Heart right ventricle (tissue), 16 donors: ENCODE data around the gene KLHL1. TPM values are rescaled to one million over a fixed set of nuclear protein-coding genes. Genes with fewer than 3 reads are reported as not detected.

Experiments used
- ATAC-seq, 8 donors: fragments of 200-7000 bp; cut with Tn5 transposase; one replicate each; pipeline ENCODE4 v1.9.1; 2020; ENCODE audit warnings: mild to moderate bottlenecking in 8 of 8, moderate library complexity in 8 of 8, moderate number of reproducible peaks in 1 of 8
- DNase-seq, 2 donors: peaks; one replicate each; pipeline ENCODE4 v3.0.0-alpha.2; 2020
- H3K27ac ChIP-seq, 10 donors: fragments of 200-600 bp; sonication (generic) in 2 of 10; one replicate each; pipeline versions ENCODE4 v1.5.0 to v1.8.0; 2020 to 2022; ENCODE audit warnings: mild to moderate bottlenecking in 3 of 10
- H3K27me3 ChIP-seq, 7 donors: fragments of 200-600 bp; one replicate each; pipeline ENCODE4 v1.8.0; 2021 to 2022; ENCODE audit warnings: mild to moderate bottlenecking in 2 of 7
- H3K36me3 ChIP-seq, 9 donors: fragments of 200-600 bp; sonication (generic) in 1 of 9; one replicate each; pipeline versions ENCODE4 v1.5.0 to v1.8.0; 2020 to 2022; ENCODE audit warnings: mild to moderate bottlenecking in 2 of 9
- H3K4me1 ChIP-seq, 9 donors: fragments of 200-600 bp; sonication (generic) in 1 of 9; one replicate each; pipeline versions ENCODE4 v1.5.0 to v1.8.0; 2020 to 2022; ENCODE audit warnings: mild to moderate bottlenecking in 4 of 9
- H3K4me3 ChIP-seq, 10 donors: fragments of 200-600 bp; sonication (generic) in 2 of 10; one replicate each; pipeline versions ENCODE4 v1.5.0 to v1.8.0; 2020 to 2022; ENCODE audit warnings: mild to moderate bottlenecking in 7 of 10, moderate library complexity in 2 of 10
- H3K9me3 ChIP-seq, 11 donors: fragments of 200-600 bp in 10 of 11; sonication (generic) in 2 of 11; one replicate each; pipeline versions ENCODE4 v1.5.0 to v1.8.0; 2013 to 2022; ENCODE audit warnings: mild to moderate bottlenecking in 2 of 11, control low read depth in 1 of 11, moderate library complexity in 1 of 11
- CTCF ChIP-seq, 9 donors: fragments of 200-600 bp; sonication (generic) in 2 of 9; IDR thresholded peaks; one replicate each; pipeline versions ENCODE4 v1.5.0 to v1.8.0; 2021 to 2022; ENCODE audit warnings: antibody characterized with exemption in 9 of 9, mild to moderate bottlenecking in 5 of 9, moderate library complexity in 1 of 9
- WGBS, 2 donors: extraction: QIAGEN DNeasy Blood & Tissue Kit; methylation state at CpG; one replicate each; pipeline ENCODE4 v1.1.7; 2013; ENCODE audit warnings: inconsistent platforms in 1 of 2; 5-methylcytosine and 5-hydroxymethylcytosine counted together
- intact Hi-C, 10 donors: fragments of 100-400 bp; cut with DNase I; formaldehyde crosslinking; loops; one replicate each; pipeline versions ENCODE4 v1.11.1 to v1.14.2; 2022
- polyA plus RNA-seq, 2 donors: library from polyadenylated mRNA; stranded (reverse); fragments of 200-250 nt; gene quantifications; one replicate each; pipeline ENCODE4 v1.2.3, GENCODE V29; 2013
- total RNA-seq, 10 donors: library from RNA; stranded (reverse); fragmentation: NEBNext Ultra II Directional in 3 of 10; extraction: Animal tissue kit (Norgen Biotek cat#: 25700) in 3 of 10; gene quantifications; one replicate each; pipeline versions ENCODE4 v1.2.1 to v1.2.4, GENCODE V29; 2021 to 2023
- donor health status: Arrhythmogenic right ventricular cardiomyopathy.
- donor health status: ischemic (EF 13 %, LVEDD 7.1; RV severe dilation, severe dysfunction).
- donor health status: healthy with polysubstance abuse.
- donor health status: DM: no; HTN: yes; CAD: no.
- donor health status: DM: no; HTN: no; CAD: no.
- donor health status: ischemic (EF 25% LVEDD 6.9; RV normal size, moderate dysfunction).
- donor health status: ischemic (EF 25% LVEDD 5.7; RV mildly dilated, moderate dysfunction).
- donor health status: healthy.
- donor health status: DM: yes; HTN: yes; CAD: no.
- donor health status: Ischemic cardiomyopathy.
- donor health status: ischemic (EF 35%, LVEDD 5.7; RV mildly dilated, moderate dysfunction).
- donor health status: nonischemic (EF 11% LVEDD 7.7; RV severe dilation, severe dysfunction).
- donor health status: DM: yes; HTN: yes; CAD: no.
- donor health status: PGD.
- donor health status: ischemic (EF 29% LVEDD 5.4; RV normal size, mild dysfunction).
- donor health status: nonischemic (EF 23%, LVEDD 6.1; RV moderate dilation, normal function).

Gene KLHL1
- total and polyA plus RNA-seq, 12 donors = 0.06 TPM; not detected in 11

GRCh38 chr13:70014337-70014736 is 93.9 kb downstream of the KLHL1 start:
- Histone ChIP-seq H3K36me3 (no peaks in the 10 kb centered on the region), H3K4me3 (no peak overlapping the region), H3K27ac (no peak overlapping the region), H3K27me3 (no peaks in the 10 kb centered on the region), H3K4me1 (no peaks in the 10 kb centered on the region), H3K9me3 (peaks cover 0 to 31% (median 0%) of the 10 kb centered on the region in 11 donors)
- intact Hi-C loops = no loop called here
- no peak for ATAC-seq
- no peak for DNase-seq
- TF ChIP-seq CTCF (IDR thresholded peaks at IDR 0.05) = no peak

GRCh38 chr13:69999875-70000274 is 108.4 kb downstream of the KLHL1 start:
- Histone ChIP-seq H3K27ac (no peak overlapping the region), H3K27me3 (no peaks in the 10 kb centered on the region), H3K9me3 (no peaks in the 10 kb centered on the region), H3K4me3 (no peak overlapping the region), H3K36me3 (no peaks in the 10 kb centered on the region), H3K4me1 (no peaks in the 10 kb centered on the region)
- intact Hi-C loops = no loop called here
- DNase-seq = no peak
- no peak for TF ChIP-seq CTCF (IDR thresholded peaks at IDR 0.05)
- 37 to 78% methylated on average over 2 of the region's 2 CpGs for WGBS, 2 donors
- no peak for ATAC-seq

- 91 to 93% methylated on average over 4 of the region's 4 CpGs for whole genome bisulfite sequencing, 2 donors
These were observed 111.2 kb downstream of the KLHL1 start for GRCh38 chr13:69997061-69997460.

GRCh38 chr13:69980799-69981198 is 127.5 kb downstream of the KLHL1 start:
- no peak for TF ChIP-seq CTCF (IDR thresholded peaks at IDR 0.05)
- intact Hi-C loops = no loop called here
- H3K36me3 ChIP-seq = no peaks in the 10 kb centered on the region
- no peak overlapping the region for H3K27ac ChIP-seq
- no peaks in the 10 kb centered on the region for H3K27me3 ChIP-seq
- DNase-seq = no peak
- ATAC-seq = no peak
- H3K9me3 ChIP-seq = no peaks in the 10 kb centered on the region
- no peaks in the 10 kb centered on the region for H3K4me1 ChIP-seq
- H3K4me3 ChIP-seq = no peak overlapping the region

More at GRCh38 chr13:69997061-69997460, 111.2 kb downstream of the KLHL1 start:
- no peaks in the 10 kb centered on the region for H3K4me1 ChIP-seq
- intact Hi-C loops = no loop called here
- no peaks in the 10 kb centered on the region for H3K36me3 ChIP-seq
- TF ChIP-seq CTCF (IDR thresholded peaks at IDR 0.05) = no peak
- H3K4me3 ChIP-seq = no peak overlapping the region
- ATAC-seq = no peak
- no peak overlapping the region for H3K27ac ChIP-seq
- no peaks in the 10 kb centered on the region for H3K27me3 ChIP-seq
- peaks cover 0 to 8% (median 0%) of the 10 kb centered on the region in 11 donors for H3K9me3 ChIP-seq
- DNase-seq = no peak

GRCh38 chr13:69975496-69975895 is 132.8 kb downstream of the KLHL1 start:
- no peak for ATAC-seq
- no peak for DNase-seq

More at GRCh38 chr13:69975496-69975895, 132.8 kb downstream of the KLHL1 start:
- H3K9me3 ChIP-seq = peaks cover 0 to 7% (median 0%) of the 10 kb centered on the region in 11 donors
- no peak overlapping the region for H3K27ac ChIP-seq
- no peak overlapping the region for H3K4me3 ChIP-seq
- H3K36me3 ChIP-seq = no peaks in the 10 kb centered on the region
- no peaks in the 10 kb centered on the region for H3K4me1 ChIP-seq
- TF ChIP-seq CTCF (IDR thresholded peaks at IDR 0.05) = no peak
- WGBS, 2 donors = 86 to 89% methylated on average over 2 of the region's 2 CpGs
- intact Hi-C loops = no loop called here
- no peaks in the 10 kb centered on the region for H3K27me3 ChIP-seq
